PFSK-1 (cell line): ENCODE measurements around the gene ADGRB3.

Experiments used
- FOXP2 ChIP-seq: optimal IDR thresholded peaks from 2 replicates; pipeline ENCODE3; 2011; ENCODE audit warnings: borderline replicate concordance, control low read depth, inconsistent platforms; ENCODE audit not compliant: insufficient read depth; ENCODE audit errors: extremely low read length, extremely low read depth
- POLR2AphosphoS5 ChIP-seq: IDR thresholded peaks from 2 replicates; pipeline ENCODE4 v1.6.1; 2012; ENCODE audit warnings: low read depth, mild to moderate bottlenecking, control low read depth, low read length, moderate library complexity
- REST ChIP-seq, 2 experiments: IDR thresholded peaks; 2 replicates each; pipeline versions ENCODE4 v1.6.1 to v1.8.0; 2011 to 2012; ENCODE audit warnings: low read depth in 2 of 2, low read length in 2 of 2, control low read depth in 1 of 2, inconsistent platforms in 1 of 2, mild to moderate bottlenecking in 1 of 2, moderate library complexity in 1 of 2; ENCODE audit not compliant: insufficient read depth in 1 of 2
- SIN3A ChIP-seq: IDR thresholded peaks from 2 replicates; pipeline ENCODE4 v1.6.1; 2012; ENCODE audit warnings: mild to moderate bottlenecking, low read length, moderate library complexity, borderline replicate concordance; ENCODE audit not compliant: insufficient read depth
- TAF1 ChIP-seq: IDR thresholded peaks from 2 replicates; pipeline ENCODE4 v1.6.1; 2012; ENCODE audit warnings: low read length, control low read depth, borderline replicate concordance; ENCODE audit not compliant: insufficient read depth

The ADGRB3 gene

GRCh38 chr6:69422475-69422874, 787.4 kb downstream of the ADGRB3 start:
- no peak for TF ChIP-seq TAF1

DNA sequence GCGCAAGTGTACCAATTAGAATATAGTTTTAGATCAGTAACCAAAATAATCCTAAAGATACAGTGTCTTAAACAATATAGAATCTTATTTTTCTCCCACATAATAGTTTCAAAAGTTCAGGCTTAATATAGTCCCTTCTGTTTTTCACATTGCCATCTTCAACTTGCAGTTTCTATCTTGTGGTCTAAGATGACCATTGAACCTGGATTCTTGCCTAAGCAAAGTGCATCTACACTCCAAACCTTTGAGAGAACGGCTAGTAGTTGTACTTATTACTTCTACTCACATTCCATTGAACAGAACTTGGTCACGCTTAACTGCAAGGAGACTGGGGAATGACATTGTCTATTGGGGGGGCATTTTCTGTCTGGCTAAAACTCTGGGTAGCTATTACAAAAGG, 788.7 kb downstream of the ADGRB3 start:
- TF ChIP-seq FOXP2 (no peak), SIN3A (no peak)

GRCh38 chr6:69424581-69424980, 789.5 kb downstream of the ADGRB3 start:
- no peak for TF ChIP-seq SIN3A
- TF ChIP-seq TAF1: no peak
- TF ChIP-seq REST (IDR thresholded peaks at IDR 0.05; ENCODE audit: insufficient read depth in 1 of 2, low read depth in 2 of 2, low read length in 2 of 2): no peak
- no peak for TF ChIP-seq POLR2AphosphoS5
- no peak for TF ChIP-seq FOXP2

- TF ChIP-seq FOXP2 (no peak), TAF1 (no peak)
Observed at GRCh38 chr6:69427882-69428281, 792.8 kb downstream of the ADGRB3 start.

DNA sequence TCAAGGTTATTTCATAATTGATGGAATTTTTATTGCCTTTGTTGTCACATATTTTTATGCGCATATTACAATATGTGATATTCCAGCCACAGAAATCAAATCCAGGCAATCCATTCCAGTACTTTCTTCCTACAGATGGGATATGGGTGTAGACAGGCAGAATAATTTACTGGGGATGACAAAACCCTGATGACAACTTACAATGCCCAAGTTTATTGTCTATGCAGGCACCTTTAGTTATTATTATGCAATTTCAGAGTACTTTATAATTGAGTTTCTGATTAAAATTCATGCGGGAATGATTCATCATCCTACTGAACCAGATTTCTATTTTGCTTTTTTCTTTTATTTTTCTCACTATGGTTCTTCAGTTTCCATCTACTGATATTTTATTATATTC, 803.0 kb downstream of the ADGRB3 start:
- TF ChIP-seq FOXP2 (no peak), POLR2AphosphoS5 (no peak), TAF1 (no peak), REST (IDR thresholded peaks at IDR 0.05; ENCODE audit: insufficient read depth in 1 of 2, low read depth in 2 of 2, low read length in 2 of 2) (no peak), SIN3A (no peak)
